ENCODE data around the gene IL17RD.

Gene IL17RD

GRCh38 chr3:57140894-57141293 lies 24.3 kb downstream of the IL17RD start:
- no peak for DNase-seq (ENCODE audit: low spot score)
- TF ChIP-seq CTCF (IDR thresholded peaks at IDR 0.05; ENCODE audit: borderline replicate concordance, control extremely low read depth, extremely low read depth, insufficient read depth, missing control alignments): no peak
- in situ Hi-C loops (cut with MboI; ENCODE audit: low sequenced_read_pairs, unreplicated experiment): no loop called here

DNA sequence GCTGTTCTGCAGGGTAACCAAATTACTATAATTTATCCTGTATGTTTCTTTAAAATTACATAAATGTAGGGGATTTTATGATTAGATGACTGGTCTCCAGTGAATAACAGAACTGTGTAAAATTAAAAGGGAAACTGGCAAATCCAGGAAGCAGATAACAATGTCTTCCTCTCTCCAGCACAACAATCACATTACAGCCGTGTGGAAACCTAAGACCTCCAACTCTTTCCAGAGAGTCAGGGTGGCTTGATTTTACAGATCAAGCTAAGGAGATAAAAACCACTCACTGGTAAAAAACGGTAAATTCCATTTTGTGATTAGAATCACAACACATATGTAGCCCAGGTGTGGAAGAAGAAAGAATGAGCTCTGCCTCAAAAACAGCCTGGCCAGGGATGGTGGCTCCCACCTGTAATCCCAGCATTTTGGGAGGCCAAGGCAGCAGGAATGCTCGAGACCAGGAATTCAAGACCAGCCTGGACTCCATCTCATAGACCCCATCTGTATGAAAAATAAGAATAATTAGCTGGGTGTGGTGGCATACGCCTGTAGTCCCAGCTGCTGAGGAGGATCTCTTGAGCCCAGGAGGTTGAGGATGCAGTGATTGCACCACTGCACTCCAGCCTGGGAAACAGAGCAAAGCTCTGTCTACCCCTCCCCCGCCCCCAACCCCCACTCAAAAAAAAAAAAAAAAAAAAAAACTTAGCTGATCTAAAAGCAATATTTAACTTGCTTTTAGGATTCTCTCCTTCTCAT lies 29.0 kb downstream of the IL17RD start:
- in situ Hi-C loops (cut with MboI; ENCODE audit: low sequenced_read_pairs, unreplicated experiment): no loop called here
- DNase-seq (ENCODE audit: low spot score): no peak
- no peak for TF ChIP-seq CTCF (IDR thresholded peaks at IDR 0.05; ENCODE audit: borderline replicate concordance, control extremely low read depth, extremely low read depth, insufficient read depth, missing control alignments)

DNA sequence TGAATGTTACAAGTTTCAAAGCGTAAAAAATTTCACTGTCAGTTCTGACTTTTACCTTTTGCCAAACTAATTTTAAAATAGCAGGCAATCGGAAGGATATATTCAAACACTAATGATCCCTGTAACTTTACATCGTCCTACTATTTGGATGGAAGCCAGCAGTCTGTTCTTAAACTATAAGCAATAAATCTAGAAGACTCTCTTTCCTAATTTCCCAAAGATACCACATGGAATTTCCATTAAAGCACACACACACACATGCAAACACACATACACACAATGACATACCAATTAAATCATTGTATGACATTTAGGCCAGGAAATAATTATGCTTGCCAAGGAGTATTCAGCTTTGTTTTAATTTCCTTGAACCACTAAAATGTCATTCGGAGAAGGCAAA lies 32.0 kb downstream of the IL17RD start:
- in situ Hi-C loops (cut with MboI; ENCODE audit: low sequenced_read_pairs, unreplicated experiment): no loop called here
- TF ChIP-seq CTCF (IDR thresholded peaks at IDR 0.05; ENCODE audit: borderline replicate concordance, control extremely low read depth, extremely low read depth, insufficient read depth, missing control alignments): no peak
- no peak for DNase-seq (ENCODE audit: low spot score)

DNA sequence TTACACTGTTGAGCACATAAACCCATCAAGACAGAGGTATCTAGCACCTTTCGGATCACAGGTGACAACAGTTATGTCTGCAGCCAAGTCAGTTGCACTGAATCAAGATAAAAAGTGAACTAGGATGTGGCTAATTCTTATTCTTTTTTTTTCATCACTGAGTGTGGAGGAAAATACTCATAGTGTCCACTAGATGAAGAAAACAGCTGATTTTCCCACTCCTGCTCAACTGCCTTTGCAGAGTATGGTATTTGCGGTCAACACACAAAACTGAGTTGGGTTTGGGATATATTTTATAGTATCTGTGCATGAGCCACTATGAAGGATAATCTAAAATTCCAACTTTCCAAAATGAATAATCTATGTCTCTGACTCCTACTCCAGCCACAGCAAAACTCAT lies 32.5 kb downstream of the IL17RD start:
- no peak for DNase-seq (ENCODE audit: low spot score)
- in situ Hi-C loops (cut with MboI; ENCODE audit: low sequenced_read_pairs, unreplicated experiment): no loop called here
- no peak for TF ChIP-seq CTCF (IDR thresholded peaks at IDR 0.05; ENCODE audit: borderline replicate concordance, control extremely low read depth, extremely low read depth, insufficient read depth, missing control alignments)

GRCh38 chr3:57131210-57131588 lies 34.0 kb downstream of the IL17RD start:
- TF ChIP-seq CTCF (IDR thresholded peaks at IDR 0.05; ENCODE audit: borderline replicate concordance, control extremely low read depth, extremely low read depth, insufficient read depth, missing control alignments): no peak
- in situ Hi-C loops (cut with MboI; ENCODE audit: low sequenced_read_pairs, unreplicated experiment): no loop called here
- DNase-seq (ENCODE audit: low spot score): no peak

DNA sequence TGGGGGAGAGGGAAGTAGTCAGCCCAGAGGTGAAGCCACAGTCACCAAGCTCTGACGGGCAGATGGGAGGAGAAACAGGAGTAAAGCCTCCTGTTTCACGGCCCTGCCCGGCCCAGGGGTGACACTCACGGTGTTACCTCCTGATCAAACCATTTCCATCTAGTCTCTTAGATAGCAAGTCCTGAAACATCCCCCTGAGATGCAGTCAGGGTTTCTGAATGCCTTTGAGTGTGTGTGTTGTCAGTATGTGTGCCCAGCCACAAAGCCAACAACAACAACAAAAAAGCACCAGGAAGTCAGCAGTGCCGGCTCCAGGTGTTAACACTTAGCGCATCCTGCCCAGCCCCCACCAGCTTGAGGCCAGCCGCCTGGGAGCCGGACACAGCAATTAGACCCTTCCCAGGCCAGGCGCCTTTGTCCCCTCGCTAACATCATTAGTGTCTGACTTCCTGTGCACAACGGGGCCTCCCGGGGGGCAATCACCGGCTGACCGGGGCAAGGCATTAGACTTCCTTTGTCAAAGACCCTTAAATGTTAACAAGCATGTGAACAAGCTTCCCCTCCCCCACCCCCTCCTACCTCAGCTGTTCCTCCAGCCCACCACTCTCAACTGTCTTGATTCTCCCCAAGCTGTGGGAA lies 34.5 kb downstream of the IL17RD start:
- no peak for TF ChIP-seq CTCF (IDR thresholded peaks at IDR 0.05; ENCODE audit: borderline replicate concordance, control extremely low read depth, extremely low read depth, insufficient read depth, missing control alignments)
- DNase-seq (ENCODE audit: low spot score): no peak

More for the DNA sequence above, 34.5 kb downstream of the IL17RD start:
- in situ Hi-C loops (cut with MboI; ENCODE audit: low sequenced_read_pairs, unreplicated experiment): no loop called here

All from GM13976 (cell line).